HG03571 (cell line): ENCODE measurements around the gene KLRK1.
"Not testable (repeated sequence)": the region's sequence is repeated elsewhere in the genome, so short reads cannot be mapped to it uniquely, and the experiment has no call there.

Experiments
- ATAC-seq: cut with Tn5 transposase; IDR thresholded peaks from one replicate; pipeline ENCODE4 v1.9.1; 2021; ENCODE audit not compliant: unreplicated experiment

KLRK1 gene

DNA sequence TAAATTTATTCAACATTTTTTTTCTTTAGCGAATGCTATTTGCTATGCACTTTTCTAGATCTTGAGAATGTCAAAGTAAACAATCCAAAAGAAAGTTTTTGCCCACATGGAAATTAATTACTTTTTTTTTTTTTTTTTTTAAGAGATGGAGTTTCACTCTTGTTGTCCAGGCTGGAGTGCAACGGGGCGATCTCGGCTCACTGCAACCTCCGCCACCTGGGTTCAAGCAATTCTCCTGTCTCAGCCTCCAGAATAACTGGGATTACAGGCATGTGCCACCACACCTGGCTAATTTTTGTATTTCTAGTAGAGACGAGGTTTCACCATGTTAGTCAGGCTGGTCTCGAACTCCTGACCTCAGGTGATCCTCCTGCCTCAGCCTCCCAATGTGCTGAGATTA, 1.1 kb upstream of the KLRK1 start:
- not testable (repeated sequence) for ATAC-seq

DNA sequence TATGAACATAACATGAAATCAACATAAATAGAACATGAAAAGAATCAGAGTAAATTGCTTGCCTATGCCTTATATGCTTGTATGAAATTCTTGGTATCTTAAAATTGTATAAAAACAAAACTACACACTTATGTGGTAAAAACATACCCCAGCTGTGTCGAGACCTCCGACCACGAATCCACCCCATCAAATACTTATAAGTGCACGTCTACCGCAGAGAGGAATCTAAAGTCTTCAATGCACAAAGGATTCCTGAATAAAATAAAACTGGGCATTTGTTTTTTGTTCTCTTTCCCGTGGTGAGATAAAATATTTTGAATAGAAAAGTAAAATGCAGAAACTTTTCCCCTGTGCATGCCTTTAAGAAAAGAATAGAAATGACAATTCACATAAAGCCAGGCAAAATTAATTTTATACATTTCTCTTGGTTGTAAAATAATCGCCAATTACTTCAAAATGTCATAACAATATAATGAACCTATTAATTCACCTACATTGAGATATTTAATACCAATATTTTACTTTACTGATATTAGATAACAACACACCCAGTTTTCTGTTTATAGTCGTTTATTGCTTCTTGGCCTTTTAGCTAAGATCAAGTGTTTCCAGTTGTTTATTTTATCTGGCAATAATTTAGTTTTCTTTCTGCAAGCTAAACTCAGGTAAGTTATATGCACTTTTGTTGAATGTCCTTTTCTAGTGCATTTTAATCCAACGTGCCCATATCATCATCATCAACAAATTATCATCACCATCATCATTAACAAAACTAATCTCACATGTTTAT, 1.0 kb downstream of the KLRK1 start:
- no peak for ATAC-seq

DNA sequence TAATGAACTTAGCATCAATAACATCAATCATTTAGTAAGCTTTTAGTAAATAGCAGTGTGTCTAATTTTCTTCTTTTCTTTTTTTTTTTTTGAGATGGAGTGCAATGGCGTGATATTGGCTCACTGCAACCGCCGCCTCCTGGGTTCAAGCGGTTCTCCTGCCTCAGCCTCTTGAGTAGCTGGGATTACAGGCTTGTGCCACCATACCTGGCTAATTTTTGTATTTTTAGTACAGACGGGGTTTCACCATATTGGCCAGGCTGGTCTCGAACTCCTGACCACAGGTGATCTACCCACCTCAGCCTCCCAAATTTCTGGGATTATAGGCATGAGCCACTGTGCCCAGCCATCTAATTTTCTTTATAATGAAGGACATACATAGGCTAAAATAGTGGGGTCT, 2.3 kb downstream of the KLRK1 start:
- ATAC-seq: not testable (repeated sequence)

DNA sequence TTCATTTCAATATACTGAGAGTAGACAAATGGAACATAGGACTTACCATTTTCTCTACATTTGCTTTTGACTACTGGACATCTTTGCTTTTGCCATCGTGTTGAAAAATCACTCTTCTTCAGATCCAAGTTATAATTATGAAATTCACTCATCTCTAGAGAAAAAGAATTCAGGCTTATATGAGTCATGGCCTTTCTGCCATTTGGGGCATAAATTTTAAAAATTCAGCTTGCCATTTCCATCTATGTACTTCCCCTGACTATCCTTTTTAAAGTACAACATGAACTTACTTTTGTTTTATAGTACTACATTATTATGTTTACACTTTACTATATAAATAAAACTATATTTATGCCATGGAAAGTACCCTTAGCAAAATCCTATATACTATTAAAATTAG, 3.0 kb downstream of the KLRK1 start:
- ATAC-seq: no peak

DNA sequence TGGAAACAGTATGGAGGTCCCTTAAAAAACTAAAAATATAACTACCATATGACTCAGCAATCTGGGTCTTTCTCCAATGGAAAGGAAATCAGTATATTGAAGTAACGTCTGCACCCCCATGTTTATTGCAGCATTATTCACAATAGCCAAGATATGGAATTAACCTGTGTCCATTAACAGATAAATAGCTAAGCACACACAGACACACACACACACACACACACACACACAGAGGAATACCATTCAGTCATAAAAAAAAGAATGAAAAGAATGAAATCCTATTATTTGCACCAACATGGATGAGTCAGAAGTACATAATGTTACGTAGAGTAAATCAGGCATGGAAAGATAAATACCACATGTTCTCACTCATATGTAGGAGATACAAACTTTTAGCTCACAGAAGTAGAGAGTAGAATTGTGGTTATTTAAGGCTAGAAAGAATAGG, 4.7 kb downstream of the KLRK1 start:
- ATAC-seq: no peak

DNA sequence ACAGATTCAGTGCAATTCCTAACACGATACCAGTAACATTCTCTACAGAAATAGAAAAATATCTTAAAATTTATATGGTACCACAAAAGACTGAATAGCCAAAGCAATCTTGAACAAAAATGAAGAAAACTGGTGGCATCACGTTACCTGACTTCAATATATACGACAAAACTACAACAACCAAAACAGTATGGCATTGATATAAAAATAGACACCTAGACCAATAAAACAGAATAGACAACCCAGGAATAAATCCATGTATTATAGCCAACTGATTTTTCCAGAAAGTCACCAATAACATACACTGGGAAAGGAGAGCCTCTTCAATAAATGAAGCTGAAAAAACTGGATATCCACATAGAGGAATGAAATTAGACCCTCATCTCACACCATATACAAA, 5.7 kb downstream of the KLRK1 start:
- ATAC-seq: no peak

DNA sequence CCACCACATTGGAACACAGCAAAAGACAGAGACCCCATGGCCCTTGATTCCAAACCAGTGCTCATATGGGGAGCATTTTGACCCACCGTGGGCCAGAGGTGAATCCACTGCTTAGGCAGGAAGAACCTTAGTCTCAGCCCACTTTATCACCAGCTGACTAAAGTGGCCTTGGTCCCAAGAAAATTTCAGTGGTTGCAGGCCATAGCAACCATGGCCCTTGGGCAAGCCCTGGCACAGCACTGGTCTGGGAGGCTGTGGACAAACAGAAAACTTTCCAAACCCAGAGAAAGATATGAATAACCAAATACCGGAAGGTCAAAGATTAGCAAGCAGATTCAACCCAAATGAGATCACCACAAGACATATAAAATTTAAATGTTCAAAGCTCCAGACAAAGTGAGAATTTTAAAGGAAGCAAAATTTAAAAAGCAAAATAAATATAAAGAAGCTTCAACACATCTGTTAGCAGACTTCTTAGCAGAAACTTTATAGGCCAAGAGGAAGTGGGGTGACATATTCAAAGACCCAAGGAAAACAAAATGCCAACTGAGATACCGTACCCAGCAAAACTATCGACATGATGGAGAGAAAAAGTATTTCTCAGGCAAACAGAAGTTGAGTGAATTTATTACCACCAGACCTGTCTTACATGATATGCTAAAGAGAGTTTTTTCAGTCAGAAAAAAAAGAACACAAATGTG, 7.8 kb downstream of the KLRK1 start:
- no peak for ATAC-seq

DNA sequence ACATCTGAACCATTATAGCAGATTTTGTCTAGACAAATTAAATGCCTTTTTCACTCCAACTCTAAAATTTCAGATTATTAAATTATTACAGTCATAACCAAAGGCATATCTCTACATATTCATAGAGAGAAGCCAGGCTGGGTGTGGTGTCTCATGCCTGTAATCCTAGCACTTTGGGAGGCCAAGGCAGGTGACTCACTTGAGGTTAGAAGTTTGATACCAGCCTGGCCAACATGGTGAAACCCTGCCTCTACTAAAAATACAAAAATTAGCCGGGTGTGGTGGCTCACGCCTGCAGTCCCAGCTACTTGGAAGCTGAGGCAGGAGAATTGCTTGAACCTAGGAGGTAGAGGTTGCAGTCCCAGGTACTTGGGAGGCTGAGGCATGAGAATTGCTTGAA, 11.1 kb downstream of the KLRK1 start:
- ATAC-seq: not testable (repeated sequence)

DNA sequence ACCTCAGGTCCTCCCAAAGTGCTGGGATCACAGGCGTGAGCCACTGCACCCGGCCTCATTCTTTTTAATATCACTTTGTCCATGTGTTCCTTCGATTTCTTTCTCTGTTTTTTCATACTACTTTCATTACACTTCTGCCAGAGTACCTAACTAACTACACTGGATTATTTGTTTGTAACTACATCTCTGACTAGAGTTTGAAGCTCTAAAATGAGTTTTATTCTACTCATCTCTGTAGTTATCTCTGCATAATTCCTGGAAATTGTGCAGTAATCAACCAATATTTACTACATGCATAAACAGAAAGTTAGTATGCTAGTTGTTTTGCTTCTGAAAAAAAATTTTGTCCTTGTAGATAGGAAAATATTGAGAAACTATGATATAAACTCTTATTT, 15.2 kb downstream of the KLRK1 start:
- ATAC-seq: no peak

DNA sequence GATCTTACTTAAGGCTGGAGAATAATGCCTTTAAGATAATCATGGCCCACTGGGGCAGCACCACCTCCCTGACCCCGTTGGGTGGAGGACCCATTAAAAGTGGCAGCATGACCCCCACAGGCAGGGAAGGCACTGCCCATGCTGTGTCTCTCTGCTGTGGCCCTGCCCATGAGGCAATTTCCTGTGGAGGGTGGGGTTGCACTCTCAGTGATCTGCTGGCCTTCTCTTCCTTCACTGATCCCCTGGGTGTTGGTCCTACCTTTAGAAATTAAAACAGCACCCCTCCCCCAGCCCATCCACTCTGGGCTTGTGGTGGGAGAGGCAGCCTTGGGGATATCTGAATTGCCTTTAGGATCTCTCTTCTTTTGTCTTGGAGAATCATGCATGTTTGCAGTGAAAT, 17.3 kb downstream of the KLRK1 start:
- ATAC-seq: no peak

DNA sequence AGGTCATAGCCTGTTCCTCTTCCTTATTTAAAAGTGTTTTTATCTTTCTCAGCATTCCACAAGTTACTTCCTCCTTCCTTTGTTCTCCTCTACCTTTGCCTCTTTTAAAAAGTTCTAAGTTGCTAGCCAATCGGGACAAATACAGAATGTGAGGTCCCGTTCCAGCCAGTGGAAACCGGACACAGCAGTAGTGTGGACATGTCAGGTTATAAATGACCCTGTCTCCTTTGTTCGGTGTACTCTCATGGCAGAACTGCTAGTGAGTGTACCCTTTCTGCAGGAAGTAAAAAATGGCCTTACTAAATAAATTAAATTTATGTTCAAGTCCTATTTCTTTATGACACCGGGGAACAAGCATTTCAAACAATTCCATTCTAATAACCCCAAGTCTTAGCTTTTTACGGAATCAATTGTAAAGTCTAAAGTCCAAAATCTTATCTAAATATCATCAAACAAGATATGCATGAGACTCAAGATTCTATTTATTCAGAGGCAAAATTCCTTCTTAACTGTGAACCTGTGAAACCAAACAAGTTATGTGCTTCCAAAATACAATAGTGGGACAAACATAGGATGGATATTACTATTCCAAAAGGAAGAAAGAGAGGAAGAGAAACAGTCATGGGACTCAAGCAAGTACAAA, 17.8 kb downstream of the KLRK1 start:
- not testable (repeated sequence) for ATAC-seq

DNA sequence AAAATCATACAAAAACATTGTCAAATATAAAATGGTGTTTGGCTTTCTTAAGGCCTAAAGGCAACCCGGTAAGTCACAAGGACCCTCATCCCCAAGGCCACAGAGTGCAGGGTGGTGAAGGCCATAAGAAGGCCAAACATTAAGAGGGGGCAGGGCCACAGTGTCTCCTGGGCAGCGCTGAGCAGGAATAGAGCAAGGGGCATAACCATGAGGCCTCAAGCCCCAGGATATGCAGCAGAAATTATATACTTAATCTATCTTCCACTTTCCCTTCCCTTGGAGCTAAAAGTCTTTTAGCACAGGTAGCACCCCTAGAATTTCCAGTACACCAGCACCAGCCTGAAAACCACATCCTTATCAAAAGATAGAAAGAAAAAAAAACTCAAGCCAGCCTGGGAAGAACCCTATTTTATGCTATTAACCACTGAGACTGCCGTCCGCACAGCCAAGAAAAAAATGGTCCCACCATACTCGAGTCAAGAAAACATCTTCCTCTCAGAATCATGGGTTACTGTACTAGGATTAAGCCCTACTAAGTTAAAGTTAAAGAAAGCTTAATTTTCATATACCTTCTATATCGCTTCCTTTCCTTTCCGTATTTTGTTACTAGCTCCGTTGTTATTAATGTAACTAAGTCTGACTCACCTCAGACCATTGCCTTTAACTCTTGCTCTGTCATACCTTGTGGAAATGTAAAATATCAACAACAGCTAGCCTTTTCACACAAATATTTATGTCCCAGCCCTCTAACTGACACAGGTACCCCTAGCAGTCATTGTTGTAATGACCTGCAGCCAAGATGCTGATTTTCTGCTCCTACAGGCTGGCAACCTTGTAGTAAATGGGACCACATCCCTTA, 20.1 kb downstream of the KLRK1 start:
- ATAC-seq: no peak

DNA sequence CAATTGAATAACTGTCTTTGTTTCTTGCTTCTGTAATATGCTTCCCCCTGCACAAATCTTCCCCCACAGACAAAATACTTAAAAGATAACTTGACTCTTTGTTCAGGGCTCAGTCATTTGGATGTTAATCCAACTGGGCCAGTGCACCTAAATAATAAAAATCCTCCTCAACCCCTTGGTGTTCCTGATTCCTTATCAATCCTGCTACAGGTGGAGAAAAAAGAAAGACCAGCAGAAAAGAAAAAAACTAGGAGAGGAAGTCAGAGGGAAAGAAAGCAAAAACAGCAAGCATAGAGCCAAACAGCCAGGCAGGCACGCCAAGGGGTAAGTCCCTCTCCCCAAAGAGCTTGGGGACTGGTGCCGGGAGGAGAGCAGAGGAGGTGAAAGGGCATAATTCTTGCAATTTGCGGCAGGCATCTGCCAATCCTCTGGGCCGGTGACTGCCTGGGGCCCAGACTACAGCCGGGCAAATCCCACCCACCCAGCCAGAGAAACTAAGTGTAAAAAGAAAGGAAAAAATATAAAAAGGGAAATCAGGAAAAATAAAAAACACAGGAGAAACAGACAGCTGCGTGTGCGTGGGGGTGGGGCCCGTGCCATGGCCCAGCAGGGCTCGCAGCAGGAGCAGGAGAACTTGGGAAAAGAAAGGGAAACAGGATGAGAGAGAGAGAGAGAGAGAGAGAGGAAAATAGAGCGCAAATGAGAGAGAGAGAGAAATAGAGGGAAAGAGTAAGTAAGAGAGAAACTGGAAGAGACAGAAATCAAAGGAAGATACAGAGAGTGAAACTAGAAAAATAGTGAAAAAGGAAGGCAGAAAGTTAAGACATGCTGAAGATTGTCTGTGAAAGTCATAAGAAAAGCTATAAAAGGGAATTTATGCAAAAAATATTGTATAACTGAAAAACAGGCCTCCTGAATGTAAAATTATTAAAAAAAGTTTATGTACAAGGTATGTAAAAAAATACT, 21.4 kb downstream of the KLRK1 start:
- no peak for ATAC-seq

DNA sequence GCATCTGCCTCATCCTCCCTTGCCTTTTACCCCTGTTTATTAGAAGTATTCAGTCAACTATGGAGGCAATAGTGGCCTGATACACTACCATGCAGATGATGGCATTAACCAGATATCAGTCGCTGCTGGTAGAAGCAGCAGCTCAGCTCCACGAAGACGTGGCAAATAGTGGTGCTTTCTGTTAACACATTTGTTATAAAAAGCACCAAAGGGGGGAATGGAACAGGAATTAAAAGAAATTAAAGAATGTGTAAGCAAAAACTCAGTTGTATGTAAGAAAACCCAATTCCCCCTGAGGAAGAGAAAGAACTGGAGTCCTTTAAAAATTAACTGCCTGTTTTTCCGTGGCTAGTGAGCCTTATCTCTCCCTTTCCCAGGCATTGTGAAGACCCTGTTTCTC, 22.1 kb downstream of the KLRK1 start:
- ATAC-seq: not testable (repeated sequence)

DNA sequence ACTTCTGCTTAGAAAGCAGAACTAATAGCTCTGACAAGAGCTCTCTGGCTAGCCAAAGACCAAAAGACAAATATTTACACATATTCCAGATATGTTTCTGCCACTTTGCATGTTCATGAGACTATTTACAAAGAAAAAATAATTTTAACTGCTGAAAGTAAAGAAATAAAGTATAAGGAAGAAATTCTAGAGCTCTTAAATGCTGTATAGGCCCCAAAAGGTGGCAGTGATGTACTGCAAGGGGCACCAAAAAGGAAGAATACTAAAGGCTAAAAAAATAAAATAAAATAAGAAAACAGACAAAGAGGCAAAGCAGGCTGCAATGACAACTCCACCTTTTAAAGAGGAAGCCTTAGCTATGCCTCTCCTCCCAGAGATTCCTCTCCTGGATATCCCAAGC, 23.0 kb downstream of the KLRK1 start:
- ATAC-seq: no peak

DNA sequence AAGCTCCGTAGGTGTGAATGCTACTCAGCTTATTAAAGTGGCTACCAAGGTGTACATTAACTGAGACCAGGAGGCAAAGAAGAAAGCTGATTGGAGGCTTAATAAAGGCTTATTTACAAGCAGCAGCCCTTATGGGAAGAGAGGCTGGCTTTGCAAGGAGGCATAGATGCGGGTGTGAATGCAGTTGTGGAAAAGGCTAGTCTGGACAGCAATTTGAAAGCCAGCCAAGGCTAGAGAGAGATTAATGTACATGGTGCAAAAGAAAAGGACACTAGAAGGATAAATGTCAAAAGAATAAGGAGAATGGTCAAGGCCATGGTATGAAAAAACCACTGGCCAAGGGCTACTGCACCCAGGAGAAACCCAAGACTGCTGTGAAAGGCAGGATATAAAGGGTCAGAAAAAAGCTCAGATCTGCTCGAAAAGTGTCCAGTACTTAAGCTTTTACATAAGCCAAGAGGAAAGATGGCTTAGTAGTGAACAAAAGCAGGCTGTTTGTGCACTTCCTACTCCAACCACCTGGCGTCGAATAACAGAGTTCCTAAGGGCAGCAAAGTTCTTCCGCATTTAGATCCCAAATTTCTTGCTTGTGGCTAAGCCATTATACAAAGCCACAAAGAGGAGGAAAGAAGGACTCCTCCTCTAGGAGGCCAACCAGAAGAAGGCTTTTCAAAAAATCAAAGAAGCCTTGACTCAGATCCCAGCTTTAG, 24.0 kb downstream of the KLRK1 start:
- ATAC-seq: no peak

DNA sequence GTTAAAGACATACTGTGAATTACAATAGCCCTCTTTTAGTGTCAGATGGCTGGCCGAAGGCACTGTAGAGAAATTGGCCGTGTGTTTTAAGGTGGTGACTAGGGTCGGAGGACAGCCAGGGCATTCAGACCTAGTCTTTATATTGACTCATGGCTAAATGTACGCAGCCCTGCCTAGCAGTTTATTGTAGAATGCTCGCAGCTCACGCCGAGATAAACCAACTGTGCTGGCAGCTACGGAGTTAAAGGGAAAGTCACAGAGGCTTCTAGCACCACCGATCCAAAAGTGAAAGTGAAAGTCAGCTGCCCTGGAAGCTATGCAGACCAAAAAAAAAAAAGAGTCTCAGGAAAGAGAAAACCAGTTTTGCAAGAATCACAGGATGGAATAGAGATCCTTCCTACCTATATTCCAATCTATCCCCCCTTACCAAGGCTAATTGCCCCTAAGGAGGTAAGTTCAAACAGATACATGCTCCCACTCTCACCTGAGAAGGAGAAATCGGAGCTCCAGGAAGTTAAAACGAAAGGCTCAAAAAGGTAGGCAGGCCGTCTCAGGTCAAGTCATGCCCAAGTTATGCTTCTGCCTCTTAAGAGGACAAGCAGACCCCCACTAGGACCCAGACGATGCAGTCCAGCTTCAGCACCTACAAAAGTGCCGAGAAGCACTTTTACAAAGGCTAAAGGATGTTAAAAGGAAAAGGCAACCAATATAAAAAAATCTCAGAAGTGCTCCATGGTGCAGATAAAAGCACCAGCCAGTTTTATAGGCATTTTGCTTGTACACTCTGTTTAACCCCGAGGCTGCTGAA, 24.8 kb downstream of the KLRK1 start:
- ATAC-seq: peak; percentile 51
